ACC112 (cell line): Measurements from ENCODE around the gene MYLK.

Experiments
- H2AFZ ChIP-seq: fragments of 200-600 bp; sonication (generic); one replicate; pipeline ENCODE4 v1.6.0; 2017; ENCODE audit warnings: antibody characterized with exemption, low read length; ENCODE audit not compliant: unreplicated experiment
- H3K27ac ChIP-seq: fragments of 200-600 bp; sonication (generic); 2 replicates; pipeline ENCODE4 v1.5.1; 2014; ENCODE audit warnings: low read depth, mild to moderate bottlenecking, antibody characterized with exemption, low read length, moderate library complexity
- H3K27me3 ChIP-seq: fragments of 200-600 bp; sonication (generic); 2 replicates; pipeline ENCODE4 v1.6.1; 2014; ENCODE audit warnings: mild to moderate bottlenecking, antibody characterized with exemption, low read length, moderate library complexity, mixed read lengths; ENCODE audit not compliant: insufficient read depth
- H3K36me3 ChIP-seq: fragments of 200-600 bp; sonication (generic); 2 replicates; pipeline ENCODE4 v1.6.1; 2016; ENCODE audit warnings: mild to moderate bottlenecking, antibody characterized with exemption, low read length, moderate library complexity, mixed read lengths; ENCODE audit not compliant: insufficient read depth
- H3K4me1 ChIP-seq: fragments of 200-600 bp; sonication (generic); one replicate; pipeline ENCODE4 v1.6.1; 2016; ENCODE audit warnings: low read length, mixed read lengths; ENCODE audit not compliant: insufficient read depth, unreplicated experiment, control insufficient read depth
- H3K4me3 ChIP-seq: fragments of 200-600 bp; sonication (generic); 2 replicates; pipeline ENCODE4 v1.5.1; 2014; ENCODE audit warnings: mild to moderate bottlenecking, low read depth, low read length
- H3K79me2 ChIP-seq: fragments of 200-600 bp; sonication (generic); one replicate; pipeline ENCODE4 v1.6.0; 2016; ENCODE audit warnings: low read length; ENCODE audit not compliant: control insufficient read depth, unreplicated experiment, insufficient read depth

Gene MYLK

DNA sequence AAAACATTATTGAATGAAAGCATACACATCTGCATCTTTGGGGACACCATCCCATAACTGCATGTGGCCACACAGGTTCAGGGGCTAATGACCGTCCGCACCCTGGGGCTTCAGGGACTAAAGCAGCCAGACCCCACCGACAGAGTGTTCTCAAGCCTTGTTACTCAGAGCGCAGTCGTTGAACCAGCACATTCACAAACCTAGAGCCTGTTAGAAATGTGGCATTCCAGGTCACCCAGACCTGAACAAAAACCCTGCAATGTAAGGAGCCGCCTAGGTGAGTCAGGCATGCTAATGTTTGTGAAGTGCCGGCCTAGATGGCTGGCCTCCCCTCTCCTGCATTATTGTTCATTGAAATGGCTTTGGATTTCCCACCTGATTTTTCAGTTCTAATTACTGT, 247.0 kb downstream of the MYLK start:
- Histone ChIP-seq H3K36me3 (no peaks in the 10 kb centered on the region), H3K4me1 (peaks cover 8% of the 10 kb centered on the region), H3K27me3 (no peaks in the 10 kb centered on the region), H3K27ac (no peak overlapping the region), H3K4me3 (no peak overlapping the region), H2AFZ (no peak overlapping the region), H3K79me2 (no peaks in the 10 kb centered on the region)

- Histone ChIP-seq H3K27me3 (no peaks in the 10 kb centered on the region), H3K36me3 (no peaks in the 10 kb centered on the region), H3K4me1 (peaks cover 8% of the 10 kb centered on the region)
Observed at GRCh38 chr3:123636431-123636841, 247.7 kb downstream of the MYLK start.

GRCh38 chr3:123635717-123636116, 248.4 kb downstream of the MYLK start:
- Histone ChIP-seq H2AFZ (no peak overlapping the region), H3K36me3 (no peaks in the 10 kb centered on the region), H3K4me3 (no peak overlapping the region), H3K4me1 (peaks cover 8% of the 10 kb centered on the region), H3K27ac (no peak overlapping the region), H3K79me2 (no peaks in the 10 kb centered on the region), H3K27me3 (no peaks in the 10 kb centered on the region)

More at GRCh38 chr3:123636431-123636841, 247.7 kb downstream of the MYLK start:
- Histone ChIP-seq H3K79me2 (no peaks in the 10 kb centered on the region), H2AFZ (no peak overlapping the region), H3K27ac (no peak overlapping the region), H3K4me3 (no peak overlapping the region)

- Histone ChIP-seq H2AFZ (no peak overlapping the region), H3K27ac (no peak overlapping the region), H3K4me1 (peaks cover 8% of the 10 kb centered on the region), H3K79me2 (no peaks in the 10 kb centered on the region), H3K27me3 (no peaks in the 10 kb centered on the region), H3K36me3 (no peaks in the 10 kb centered on the region), H3K4me3 (no peak overlapping the region)
Observed at GRCh38 chr3:123635217-123635616, 248.9 kb downstream of the MYLK start.

- no peaks in the 10 kb centered on the region for H3K36me3 ChIP-seq
- no peak overlapping the region for H2AFZ ChIP-seq
- no peaks in the 10 kb centered on the region for H3K27me3 ChIP-seq
- peaks cover 8% of the 10 kb centered on the region for H3K4me1 ChIP-seq
- no peak overlapping the region for H3K27ac ChIP-seq
- H3K79me2 ChIP-seq: no peaks in the 10 kb centered on the region
- H3K4me3 ChIP-seq: no peak overlapping the region
Observed at GRCh38 chr3:123634149-123635051, 249.7 kb downstream of the MYLK start.

- Histone ChIP-seq H3K4me1 (peaks cover 8% of the 10 kb centered on the region), H3K36me3 (no peaks in the 10 kb centered on the region)
Observed at GRCh38 chr3:123633530-123633929, 250.6 kb downstream of the MYLK start.

DNA sequence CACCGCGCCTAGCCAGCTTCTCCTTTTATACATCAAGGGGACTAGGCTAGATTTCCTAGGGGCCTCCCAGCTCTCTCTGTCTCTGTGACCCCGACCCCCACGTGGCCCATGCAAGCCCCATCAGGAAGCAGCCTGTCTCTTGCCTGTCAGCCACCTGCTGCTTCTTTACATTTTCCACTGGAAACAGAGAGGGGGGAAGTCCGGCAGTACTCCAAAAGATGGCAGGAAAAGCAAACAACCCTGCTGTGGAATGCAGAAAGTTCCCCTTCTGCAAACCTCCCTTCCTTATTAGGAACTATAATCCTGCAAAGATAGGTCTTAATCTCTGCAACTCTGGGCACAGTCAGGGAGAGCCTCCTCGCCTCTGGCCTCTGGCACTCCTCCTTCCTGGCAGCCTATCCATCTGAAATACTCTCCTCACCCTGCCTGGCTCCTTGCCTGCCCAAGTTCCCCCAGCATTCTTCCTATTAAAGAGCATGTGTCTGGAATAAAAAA, 251.9 kb downstream of the MYLK start:
- Histone ChIP-seq H3K27ac (no peak overlapping the region), H2AFZ (no peak overlapping the region), H3K4me1 (peaks cover 8% of the 10 kb centered on the region), H3K27me3 (no peaks in the 10 kb centered on the region), H3K4me3 (no peak overlapping the region), H3K36me3 (no peaks in the 10 kb centered on the region), H3K79me2 (no peaks in the 10 kb centered on the region)

More at GRCh38 chr3:123633530-123633929, 250.6 kb downstream of the MYLK start:
- Histone ChIP-seq H3K4me3 (no peak overlapping the region), H3K79me2 (no peaks in the 10 kb centered on the region), H3K27me3 (no peaks in the 10 kb centered on the region), H3K27ac (no peak overlapping the region), H2AFZ (no peak overlapping the region)

- Histone ChIP-seq H3K79me2 (no peaks in the 10 kb centered on the region), H3K27me3 (no peaks in the 10 kb centered on the region), H3K4me1 (peaks cover 8% of the 10 kb centered on the region), H3K36me3 (no peaks in the 10 kb centered on the region), H3K4me3 (no peak overlapping the region), H3K27ac (no peak overlapping the region), H2AFZ (no peak overlapping the region)
Observed at GRCh38 chr3:123629747-123630047, 254.4 kb downstream of the MYLK start.

DNA sequence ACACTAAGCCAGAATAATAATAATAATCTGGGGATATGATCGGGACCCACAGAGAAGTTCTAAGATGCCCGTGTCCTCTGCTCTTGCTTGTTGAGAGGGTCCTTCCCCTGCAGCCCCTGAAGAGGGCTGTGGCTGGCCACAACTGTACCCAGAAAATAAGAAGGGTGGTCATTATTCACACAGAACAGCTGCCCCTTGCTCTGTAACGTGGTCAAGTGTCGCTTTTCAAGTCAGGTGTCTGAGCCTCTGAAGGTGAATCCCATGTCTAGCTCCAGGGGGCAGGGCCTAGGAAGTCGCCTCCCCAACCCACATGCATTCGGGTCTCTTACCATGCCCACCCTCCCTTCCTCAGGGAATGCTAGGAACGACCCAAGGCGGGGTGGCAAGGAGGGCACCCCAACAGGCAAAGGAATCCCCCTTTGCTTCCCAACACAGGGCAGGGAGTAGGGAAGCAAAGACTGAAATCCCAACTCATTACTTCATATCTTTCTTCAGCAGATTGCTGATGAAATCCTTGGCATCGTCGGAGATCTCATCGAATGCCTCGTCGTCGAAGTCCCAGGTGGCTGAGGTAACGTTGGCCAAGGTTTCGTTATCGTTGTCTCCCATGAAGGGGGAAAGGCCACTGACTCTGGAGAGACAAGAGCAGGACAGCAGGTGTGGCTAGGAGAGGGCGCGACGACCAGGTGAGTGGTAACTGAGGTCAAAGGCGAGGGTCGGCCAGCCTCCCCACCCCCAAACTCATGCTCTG, 255.0 kb downstream of the MYLK start:
- peaks cover 12% of the 10 kb centered on the region for H3K4me1 ChIP-seq
- H3K36me3 ChIP-seq: no peaks in the 10 kb centered on the region
- no peak overlapping the region for H3K4me3 ChIP-seq
- no peaks in the 10 kb centered on the region for H3K27me3 ChIP-seq
- H2AFZ ChIP-seq: no peak overlapping the region
- no peaks in the 10 kb centered on the region for H3K79me2 ChIP-seq
- H3K27ac ChIP-seq: no peak overlapping the region

GRCh38 chr3:123627673-123628670, 256.2 kb downstream of the MYLK start:
- Histone ChIP-seq H3K4me3 (no peak overlapping the region), H3K27ac (no peak overlapping the region), H3K27me3 (no peaks in the 10 kb centered on the region), H3K79me2 (no peaks in the 10 kb centered on the region), H2AFZ (no peak overlapping the region), H3K4me1 (peaks cover 16% of the 10 kb centered on the region), H3K36me3 (no peaks in the 10 kb centered on the region)
